HG03354 (cell line): ENCODE measurements around the gene BFSP2.
"Not testable (repeated sequence)": the region's sequence is repeated elsewhere in the genome, so short reads cannot be mapped to it uniquely, and the experiment has no call there.

Experiments
- ATAC-seq: cut with Tn5 transposase; IDR thresholded peaks from one replicate; pipeline ENCODE4 v1.9.1; 2021; ENCODE audit warnings: mild to moderate bottlenecking; ENCODE audit not compliant: unreplicated experiment, poor library complexity, severe bottlenecking

The BFSP2 gene

DNA sequence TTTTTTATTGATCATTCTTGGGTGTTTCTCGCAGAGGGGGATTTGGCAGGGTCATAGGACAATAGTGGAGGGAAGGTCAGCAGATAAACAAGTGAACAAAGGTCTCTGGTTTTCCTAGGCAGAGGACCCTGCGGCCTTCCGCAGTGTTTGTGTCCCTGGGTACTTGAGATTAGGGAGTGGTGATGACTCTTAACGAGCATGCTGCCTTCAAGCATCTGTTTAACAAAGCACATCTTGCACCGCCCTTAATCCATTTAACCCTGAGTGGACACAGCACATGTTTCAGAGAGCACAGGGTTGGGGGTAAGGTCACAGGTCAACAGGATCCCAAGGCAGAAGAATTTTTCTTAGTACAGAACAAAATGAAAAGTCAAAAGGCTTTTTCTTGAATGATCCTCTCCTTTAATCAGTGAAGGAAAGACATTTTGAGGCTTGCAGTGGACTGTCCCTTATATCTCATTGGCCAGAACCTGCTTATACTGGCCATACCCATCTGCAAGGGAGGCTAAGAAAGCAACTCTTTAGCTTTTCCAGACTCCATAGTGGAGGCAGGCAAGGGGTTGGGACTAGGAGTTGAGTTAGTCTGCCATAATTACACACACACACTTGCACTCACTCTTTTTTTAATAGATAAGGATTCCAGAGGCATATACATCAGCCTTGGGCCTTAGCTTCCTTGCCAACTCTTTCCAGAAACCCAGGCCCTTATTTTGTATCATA is 73.8 kb downstream of the BFSP2 start:
- not testable (repeated sequence) for ATAC-seq

DNA sequence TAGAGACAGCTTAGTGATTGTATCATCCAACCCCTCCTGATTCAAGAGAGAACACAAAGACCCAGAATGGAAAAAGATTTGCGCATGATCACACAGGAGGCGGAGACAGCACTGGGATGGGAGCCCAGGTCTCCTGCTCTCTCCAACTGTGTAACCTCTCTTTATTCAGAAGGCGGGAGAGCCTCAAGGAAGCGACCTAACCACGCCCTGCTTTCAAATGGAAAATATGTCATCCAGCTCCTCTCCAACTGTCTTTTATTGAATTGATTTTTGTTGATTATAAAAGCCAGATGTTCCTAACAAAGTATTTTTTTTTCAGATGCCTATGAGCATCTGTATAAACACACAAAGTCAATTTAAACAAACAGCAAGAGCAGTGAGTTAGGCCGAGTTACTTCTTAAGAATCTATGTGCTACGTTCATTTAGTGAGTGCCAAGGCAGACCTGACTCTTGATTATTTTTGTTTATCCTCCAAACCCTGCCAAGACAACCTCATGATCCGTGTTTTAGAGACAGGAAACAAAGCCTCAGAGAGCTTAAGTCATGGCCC is 74.5 kb downstream of the BFSP2 start:
- no peak for ATAC-seq

DNA sequence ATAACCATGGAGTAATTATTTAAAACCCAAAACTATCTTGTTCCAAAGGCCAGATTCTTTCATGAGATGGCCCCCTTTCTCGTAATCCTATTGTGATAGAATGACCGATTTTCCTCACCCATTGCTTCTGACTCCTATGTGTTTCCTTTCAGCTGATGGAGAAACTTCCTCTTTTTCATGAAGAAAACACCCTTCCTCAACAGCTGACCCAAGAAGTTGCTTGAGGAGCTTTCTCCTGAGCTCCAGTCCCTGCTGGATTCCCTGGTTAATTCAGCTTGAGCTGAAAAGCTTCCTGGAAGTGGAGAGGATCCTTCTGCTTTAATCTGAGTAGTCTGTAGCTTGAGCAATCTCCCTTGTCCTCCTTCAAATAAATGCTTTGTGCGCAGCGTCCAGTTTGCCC is 75.0 kb downstream of the BFSP2 start:
- no peak for ATAC-seq

DNA sequence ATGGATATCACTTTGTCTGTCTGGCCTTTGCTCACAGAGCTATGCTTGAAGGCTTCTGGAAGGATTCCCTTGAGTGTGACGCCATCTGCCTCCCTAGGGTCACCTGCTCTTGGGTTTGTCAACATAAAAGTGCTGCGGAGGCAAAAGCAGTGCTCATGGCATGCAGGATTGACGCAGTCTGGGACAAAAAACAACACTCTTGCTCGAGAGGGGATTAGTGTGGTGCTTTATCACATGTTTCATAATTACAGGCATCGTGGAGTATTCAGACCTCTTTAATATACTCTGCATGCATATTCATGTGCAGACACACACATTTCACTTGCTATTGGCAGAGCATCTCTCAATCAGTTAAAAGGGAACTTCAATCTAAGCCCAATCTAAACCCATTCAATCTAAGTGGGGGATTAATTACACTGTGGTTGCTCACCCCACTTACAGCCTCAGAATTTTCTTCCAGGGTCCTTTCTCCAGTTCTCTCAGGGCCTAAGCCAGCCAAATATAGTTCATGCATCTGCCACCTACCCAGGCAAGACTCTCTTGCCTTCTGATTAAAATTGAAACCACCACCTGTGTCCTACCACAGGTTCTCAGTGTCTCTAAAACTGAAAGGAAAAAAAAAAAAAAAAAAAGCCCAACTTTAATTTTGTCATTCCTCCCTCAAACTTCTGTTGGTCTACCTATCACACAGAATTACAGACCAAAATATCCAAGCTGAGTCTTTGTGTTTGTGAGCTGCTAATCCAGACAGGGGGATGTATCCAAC is 75.6 kb downstream of the BFSP2 start:
- ATAC-seq, result peak; percentile 84

DNA sequence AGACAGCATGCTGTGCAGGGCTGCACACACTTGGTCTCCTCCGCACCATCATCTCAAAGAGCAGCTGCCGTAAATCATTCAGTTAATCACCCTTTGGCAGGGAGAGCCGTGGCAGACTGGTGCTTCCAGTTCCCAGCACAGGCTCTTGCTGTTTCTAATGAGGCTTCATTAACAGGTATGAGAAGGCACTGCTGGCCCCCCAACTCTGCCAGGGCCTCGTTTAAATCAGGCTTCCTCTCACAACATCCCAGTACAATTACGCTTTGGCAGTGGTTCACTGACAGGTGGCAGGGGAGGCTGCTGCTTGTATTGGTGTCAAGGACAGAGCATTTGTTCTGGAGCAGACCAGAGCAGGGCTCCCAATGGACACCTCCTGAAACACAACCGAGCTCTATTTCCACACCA is 77.1 kb downstream of the BFSP2 start:
- no peak for ATAC-seq

DNA sequence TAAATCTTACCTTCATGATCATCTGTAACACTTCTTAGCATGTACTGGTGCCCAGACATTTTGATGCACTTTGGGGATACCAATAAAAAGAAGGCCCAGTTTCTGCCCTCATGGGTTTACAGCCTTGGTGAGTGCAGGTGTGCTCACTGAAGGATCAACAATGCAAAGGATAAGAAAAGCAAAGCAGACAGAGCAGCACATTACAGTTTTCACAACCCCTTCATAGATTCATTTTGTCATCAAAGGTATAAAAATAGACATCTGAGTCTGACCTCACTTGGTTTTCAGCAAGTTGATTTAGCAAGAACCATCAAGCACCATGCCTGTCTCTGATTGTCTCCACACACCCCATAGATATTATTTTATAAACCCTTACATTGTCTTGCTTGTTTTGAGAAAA is 77.6 kb downstream of the BFSP2 start:
- ATAC-seq, result peak; percentile 56

DNA sequence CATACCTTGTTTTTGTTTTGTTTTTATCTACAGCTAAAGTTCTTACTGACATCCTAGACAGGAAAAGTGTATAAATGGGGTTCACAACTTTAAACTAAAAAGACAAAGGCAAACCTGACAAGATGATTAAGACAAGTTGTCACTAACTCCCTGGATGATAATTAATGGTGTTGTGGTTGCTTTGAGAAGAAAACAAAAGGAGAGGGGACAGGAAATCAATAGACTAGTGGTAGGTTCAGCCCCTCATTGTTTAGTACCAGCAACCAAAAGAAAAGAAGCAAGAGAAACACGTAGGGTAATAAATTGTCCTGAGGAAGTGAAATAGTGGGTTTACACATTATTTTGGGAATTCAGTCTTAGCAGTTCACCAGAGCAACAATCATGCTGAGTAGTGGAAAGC is 78.8 kb downstream of the BFSP2 start:
- ATAC-seq, result no peak

DNA sequence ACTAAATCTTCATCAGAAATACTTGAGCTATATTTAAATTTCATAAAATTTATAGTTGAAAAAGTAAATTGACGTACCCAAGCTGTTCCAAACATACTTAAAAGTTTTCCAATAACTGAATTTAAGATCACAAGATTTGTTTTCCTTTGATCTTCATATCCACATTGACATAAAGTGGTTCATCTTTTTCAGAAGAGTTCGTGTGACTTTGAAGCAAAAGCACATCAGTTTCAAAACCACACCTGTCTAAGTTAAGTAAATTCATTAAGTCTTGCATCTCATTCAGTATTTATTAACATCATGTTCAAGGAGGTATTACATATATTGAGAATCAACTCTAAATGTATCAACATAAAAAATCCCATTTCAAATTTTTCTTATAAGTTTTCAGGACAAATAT is 79.5 kb downstream of the BFSP2 start:
- ATAC-seq, result no peak

DNA sequence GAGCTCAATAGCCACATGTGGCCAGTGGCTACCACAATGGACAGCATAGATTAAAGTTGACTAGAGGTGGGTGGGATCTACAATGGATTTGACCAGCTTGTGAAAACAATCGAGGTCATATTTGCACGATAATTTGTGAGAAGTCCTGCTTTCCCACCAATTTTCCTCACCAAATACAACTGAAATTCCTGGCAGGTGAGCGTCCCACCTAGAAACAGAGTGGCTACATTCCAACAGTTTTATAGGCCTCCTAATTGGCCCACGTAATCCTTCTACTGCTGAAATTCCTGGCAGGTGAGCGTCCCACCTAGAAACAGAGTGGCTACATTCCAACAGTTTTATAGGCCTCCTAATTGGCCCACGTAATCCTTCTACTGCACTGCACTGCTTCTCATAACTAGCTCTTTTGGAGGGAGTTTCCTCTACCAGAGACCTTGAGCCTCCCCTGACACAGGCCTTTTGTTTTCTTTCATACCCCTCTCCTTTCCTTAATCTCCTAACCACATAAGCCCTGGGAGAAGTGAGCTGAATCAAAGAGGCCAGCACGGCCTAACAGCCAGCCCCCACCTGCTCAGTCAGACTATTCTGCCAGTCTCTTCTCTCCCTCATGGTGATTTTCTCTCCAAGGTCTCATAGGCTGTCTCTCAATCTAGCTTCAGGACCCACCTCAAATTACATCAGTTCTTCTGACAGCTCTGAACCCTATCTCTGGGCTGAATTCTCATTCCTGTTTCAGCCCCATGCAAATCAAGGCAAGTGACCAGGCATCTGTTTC is 80.2 kb downstream of the BFSP2 start:
- ATAC-seq, result no peak

DNA sequence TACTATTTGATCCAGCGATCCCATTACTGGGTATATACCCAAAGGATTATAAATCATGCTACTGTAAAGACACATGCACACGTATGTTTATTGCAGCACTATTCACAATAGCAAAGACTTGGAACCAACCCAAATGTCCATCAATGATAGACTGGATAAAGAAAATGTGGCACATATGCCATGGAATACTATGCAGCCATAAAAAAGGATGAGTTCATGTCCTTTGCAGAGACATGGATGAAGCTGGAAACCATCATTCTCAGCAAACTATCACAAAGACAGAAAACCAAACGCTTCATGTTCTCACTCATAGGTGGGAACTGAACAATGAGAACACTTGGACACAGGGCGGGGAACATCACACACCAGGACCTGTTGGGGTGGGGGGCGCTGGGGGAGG is 82.6 kb downstream of the BFSP2 start:
- ATAC-seq, result not testable (repeated sequence)

DNA sequence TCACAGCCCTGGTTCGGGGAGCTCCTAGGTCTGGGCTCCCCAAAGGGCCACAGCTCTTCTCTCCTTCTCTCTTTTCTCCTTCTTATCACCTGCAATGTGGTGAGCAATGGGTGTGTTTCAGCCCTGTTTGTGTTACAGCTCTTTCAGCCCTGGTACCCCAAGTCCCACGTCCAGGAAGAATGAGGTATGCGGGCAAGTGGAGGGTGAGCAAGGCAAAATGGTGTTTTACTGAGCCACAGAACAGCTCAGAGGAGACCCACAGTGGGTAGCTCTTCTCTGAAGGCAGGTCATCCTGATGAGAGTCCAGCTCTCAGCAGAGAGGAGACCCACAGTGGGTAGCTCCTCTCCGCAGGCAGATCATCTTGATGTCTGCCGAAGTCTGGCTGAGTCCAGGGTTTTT is 86.8 kb downstream of the BFSP2 start:
- ATAC-seq, result no peak

DNA sequence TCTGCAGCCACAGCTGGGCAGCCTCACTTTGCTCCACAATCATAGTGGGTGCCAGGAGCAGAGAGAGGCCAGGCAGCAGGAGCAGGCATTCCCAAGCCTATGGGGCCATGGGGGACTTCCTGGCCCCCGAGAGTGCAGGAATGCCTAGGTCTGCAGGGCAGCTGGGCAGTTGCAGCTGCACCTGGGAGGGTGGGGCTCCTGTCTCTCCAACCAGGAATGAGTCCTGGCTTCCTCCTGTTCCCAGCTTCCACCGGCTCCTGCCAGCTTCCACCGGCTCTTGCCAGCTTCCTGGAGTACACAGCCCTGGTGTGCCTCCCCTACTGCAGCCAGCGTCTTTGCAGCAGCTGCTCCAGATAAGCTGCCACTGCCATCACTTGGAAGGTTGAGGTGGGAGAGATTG is 87.3 kb downstream of the BFSP2 start:
- no peak for ATAC-seq

DNA sequence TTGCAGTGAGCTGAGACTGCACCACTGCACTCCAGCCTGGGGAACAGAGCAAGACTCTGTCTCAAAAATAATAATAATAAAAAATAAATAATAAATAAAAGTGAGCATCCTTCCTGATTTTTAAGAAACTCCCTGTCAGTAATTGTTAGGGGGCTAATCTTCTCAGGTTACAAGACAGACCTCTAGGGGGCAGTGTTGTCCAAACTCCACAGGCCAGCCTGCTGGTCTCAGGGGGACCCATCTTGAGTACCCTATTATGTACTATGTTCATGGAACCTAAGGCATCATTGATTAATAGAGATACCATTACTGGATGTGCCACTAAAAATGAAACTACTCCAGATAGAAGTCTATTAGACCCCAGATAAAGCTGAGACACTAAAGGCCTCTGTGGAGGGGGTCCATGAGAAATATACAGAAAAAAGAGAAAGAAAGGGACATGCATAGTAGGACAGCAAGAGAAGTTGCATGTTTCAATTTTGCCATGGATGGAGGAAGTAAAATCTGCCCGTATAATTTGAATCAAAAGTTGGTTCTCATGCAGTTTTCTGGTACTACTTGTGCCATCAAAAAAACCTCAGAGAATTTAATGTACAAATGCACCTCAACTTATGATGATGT is 88.2 kb downstream of the BFSP2 start:
- ATAC-seq, result no peak

DNA sequence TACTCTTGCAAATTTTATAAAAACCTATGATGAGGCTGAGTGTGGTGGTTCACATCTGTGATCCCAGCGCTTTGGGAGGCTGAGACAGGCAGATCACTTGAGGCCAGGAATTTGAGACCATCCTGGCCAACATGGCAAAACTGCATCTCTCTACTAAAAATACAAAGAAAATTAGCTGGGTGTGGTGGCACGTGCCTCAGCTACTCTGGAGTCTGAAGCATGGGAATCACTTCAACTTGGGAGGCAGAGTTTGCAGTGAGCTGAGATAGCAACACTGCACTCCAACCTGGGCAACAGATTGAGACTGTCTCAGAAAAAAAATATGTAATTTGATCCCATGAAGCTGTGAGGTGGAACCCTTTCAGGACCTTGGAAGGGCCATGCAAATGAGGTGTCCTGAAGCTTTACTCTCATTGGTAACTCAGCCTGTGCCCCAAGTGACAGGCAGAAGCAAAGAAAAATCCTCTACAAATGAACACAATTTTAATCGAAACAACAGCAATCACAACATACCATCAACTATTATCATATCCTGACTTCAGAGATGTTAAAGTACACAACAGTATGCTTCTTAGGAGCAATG is 89.0 kb downstream of the BFSP2 start:
- no peak for ATAC-seq

DNA sequence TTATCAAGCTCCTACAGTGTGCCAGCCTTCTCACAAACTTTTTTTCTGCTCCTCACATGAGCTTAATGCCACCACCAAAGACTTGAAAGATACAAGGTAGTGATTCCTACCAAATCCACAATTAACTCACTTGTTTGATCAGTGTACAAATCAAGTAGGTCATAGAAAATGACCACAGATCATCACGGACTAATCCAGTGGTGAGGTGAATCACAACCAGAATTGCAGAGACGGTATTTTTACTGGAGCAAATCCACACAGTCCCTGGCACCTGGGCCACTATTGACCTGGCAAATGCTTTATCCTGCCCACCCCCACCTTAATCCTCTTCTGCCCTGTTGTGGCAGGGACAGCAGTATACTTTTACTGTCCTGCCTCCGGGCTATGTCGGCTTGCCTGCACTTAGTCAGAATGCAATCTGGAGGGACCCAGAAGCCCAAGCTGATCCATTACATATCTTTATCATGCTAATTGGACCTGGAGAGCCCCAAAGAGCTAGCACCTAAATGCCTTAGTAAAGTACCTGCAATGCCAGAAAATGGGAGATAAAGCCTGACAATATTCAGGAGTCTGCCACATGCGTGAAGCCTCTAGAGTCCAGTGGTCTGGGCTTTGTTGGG is 89.7 kb downstream of the BFSP2 start:
- no peak for ATAC-seq

DNA sequence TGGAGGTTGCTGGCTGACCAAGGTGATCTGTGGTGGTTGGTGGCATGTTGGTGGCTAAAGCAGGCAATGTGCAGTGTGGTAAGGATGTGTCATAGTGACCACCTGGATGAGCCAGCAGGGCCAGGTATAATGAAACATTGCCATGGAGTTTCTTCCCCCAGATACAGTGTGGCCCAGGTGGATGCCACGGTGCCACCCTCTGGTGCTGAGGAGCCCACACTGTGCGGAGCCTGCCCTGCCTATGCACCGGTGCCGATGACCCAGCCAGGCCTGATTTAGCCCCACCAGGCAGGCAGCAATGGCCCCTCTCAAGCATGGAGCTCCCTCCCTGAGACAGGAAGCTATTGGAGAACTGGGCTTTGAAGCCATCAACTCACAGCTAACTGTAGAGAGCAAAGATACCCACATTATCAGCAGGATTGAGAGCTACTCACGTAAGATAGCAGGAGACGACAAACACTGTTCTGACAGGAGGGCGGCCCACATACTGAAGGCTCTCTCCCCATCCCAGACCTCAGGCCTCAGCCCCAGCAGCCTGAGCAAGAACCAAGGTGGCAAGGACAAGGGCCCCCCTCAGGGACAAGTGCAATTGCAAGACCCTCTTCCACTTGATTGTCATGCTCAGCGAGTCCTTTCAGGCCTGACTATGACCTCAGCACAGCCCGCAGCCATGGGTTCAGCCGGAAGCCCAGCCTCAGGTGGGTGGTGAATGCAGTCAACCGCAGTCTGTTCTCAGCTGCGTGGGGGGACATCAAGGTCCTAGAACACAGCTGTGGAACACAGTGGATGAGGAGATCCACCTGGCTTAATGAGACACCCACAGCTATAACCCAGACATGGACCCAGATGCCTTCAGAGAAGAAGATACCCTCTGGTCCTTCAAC is 90.9 kb downstream of the BFSP2 start:
- ATAC-seq, result peak; percentile 94

DNA sequence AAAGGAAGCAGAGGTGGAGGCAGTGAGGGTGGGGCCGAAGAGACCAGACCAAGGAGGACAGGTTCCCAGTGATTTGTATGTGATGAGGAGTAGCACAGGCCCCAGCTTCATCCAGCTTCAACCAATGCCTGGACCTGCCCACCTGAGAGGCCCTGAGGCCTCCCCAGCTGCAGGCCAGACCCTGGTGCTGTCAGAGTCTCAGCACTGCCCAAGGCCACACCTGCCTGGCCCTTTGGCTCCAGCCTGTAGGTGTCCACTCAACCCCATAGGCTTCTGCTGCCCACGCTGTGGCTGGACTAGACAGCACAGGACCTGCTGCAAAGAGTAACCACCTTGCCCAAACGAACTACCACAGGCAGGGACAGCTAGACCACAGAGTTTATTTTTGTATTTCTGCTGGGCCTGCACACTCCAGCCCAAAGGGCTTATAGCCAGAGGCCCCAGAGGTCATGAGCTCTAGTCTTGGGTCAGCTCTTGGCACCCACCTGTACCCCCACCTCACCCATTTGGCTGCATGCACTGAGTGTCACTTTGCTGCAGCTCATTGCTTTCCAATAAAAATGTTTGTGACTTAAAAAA is 91.7 kb downstream of the BFSP2 start:
- ATAC-seq, result peak; percentile 7

DNA sequence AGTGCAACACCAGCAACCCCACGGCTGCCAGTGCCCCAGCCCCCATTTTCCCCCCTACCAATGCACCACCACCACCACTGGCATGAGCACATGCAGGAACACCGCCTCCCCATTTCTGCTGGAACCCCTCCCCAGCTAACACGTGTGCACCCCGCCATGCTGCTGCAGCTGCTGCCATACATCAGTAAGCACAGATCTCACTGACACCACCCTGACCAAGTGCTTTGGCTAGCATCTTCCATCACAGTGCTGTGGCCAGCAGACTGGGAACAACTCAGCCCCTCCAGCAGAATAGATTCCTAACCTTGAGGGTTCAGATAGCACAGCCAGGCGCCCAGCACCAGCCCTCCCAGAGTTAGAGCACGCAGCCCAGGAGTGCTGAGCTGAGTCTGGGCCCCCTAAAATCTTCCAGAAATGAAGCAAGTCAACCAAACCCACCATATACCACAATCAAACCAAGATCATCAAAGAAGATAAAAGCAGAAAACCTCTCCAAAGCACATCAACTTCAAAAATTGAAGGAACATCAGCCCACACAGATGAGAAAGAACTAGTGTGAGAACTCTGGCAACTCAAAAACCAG is 92.4 kb downstream of the BFSP2 start:
- no peak for ATAC-seq
